GM10266 (cell line): ENCODE measurements around the gene FCN2.

Source experiments
- DNase-seq: peaks from one replicate; pipeline ENCODE4 v3.0.0; 2012; ENCODE audit errors: extremely low spot score
- CTCF ChIP-seq: IDR thresholded peaks from 2 replicates; pipeline ENCODE4 v1.5.1; 2012; ENCODE audit warnings: mild to moderate bottlenecking, low read depth; ENCODE audit not compliant: control insufficient read depth, insufficient read depth; ENCODE audit errors: missing control alignments

The FCN2 gene

GRCh38 chr9:134914501-134914834 is 33.9 kb downstream of the FCN2 start:
- TF ChIP-seq CTCF: no peak
- no peak for DNase-seq

GRCh38 chr9:134915046-134915985 is 34.7 kb downstream of the FCN2 start:
- no peak for TF ChIP-seq CTCF
- DNase-seq: no peak

GRCh38 chr9:134916161-134916665 is 35.6 kb downstream of the FCN2 start:
- DNase-seq: no peak
- no peak for TF ChIP-seq CTCF

- no peak for DNase-seq
- TF ChIP-seq CTCF: no peak
These were observed 37.1 kb downstream of the FCN2 start, which contains the start of gene FCN1 for GRCh38 chr9:134917431-134918373. TSS of gene FCN1 (minus strand) at chr9:134917912. CDS start at chr9:134917871, 41 bp downstream.

GRCh38 chr9:134918646-134919045 is 38.0 kb downstream of the FCN2 start:
- no peak for TF ChIP-seq CTCF
- no peak for DNase-seq

- TF ChIP-seq CTCF: no peak
- no peak for DNase-seq
These were observed 38.7 kb downstream of the FCN2 start for GRCh38 chr9:134919303-134919702.
